Measurements from ENCODE around the gene HGD.
"Not testable (repeated sequence)": the region's sequence is repeated elsewhere in the genome, so short reads cannot be mapped to it uniquely, and the experiment has no call there.

The HGD gene, protein sequence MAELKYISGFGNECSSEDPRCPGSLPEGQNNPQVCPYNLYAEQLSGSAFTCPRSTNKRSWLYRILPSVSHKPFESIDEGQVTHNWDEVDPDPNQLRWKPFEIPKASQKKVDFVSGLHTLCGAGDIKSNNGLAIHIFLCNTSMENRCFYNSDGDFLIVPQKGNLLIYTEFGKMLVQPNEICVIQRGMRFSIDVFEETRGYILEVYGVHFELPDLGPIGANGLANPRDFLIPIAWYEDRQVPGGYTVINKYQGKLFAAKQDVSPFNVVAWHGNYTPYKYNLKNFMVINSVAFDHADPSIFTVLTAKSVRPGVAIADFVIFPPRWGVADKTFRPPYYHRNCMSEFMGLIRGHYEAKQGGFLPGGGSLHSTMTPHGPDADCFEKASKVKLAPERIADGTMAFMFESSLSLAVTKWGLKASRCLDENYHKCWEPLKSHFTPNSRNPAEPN

DNA sequence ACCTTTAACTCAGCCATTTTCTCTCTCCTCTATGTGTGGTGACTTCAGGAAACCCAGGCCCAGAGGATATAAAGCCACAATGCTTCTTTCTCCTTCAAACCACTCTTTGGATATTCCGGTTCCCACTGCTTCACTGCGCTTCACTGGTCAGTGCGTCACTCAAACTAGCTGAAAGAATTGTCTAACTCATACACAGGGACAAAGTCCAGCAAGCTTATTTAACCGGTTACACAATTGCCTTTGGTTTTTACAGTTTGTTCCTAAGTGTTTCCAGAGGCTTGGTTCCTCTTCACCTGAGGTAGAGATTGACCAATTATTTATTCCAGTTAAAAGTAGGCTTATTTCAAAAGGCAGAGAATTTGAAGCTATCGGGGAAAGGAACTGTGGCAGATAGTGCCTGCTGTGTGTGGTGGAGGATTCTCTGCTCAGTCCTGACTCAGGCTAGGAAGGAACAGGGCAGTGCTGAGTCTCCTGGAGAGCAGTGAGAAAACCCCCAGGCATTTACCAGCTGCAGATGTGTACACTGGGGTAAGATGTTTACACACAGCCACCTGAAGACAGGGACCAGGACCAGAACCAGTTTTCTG is at the start of gene HGD:
Gene HGD (minus strand): TSS at position 145 of the 587 bp plus-strand sequence. CDS start 128 bp downstream, at position 17.
- POLR2A ChIA-PET, result no interaction called here
- no peak for DNase-seq (ENCODE audit: extremely low spot score)
- CTCF ChIA-PET, result interaction anchor here (1.2 to 1.9 kb wide), 4 partner anchors 14 to 121 kb away, joined by 3 to 5 read pairs (median 4); no protein-coding TSS in a partner anchor
- TF ChIP-seq, protein P1, sequence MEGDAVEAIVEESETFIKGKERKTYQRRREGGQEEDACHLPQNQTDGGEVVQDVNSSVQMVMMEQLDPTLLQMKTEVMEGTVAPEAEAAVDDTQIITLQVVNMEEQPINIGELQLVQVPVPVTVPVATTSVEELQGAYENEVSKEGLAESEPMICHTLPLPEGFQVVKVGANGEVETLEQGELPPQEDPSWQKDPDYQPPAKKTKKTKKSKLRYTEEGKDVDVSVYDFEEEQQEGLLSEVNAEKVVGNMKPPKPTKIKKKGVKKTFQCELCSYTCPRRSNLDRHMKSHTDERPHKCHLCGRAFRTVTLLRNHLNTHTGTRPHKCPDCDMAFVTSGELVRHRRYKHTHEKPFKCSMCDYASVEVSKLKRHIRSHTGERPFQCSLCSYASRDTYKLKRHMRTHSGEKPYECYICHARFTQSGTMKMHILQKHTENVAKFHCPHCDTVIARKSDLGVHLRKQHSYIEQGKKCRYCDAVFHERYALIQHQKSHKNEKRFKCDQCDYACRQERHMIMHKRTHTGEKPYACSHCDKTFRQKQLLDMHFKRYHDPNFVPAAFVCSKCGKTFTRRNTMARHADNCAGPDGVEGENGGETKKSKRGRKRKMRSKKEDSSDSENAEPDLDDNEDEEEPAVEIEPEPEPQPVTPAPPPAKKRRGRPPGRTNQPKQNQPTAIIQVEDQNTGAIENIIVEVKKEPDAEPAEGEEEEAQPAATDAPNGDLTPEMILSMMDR (IDR thresholded peaks at IDR 0.05; ENCODE audit: control extremely low read depth, extremely low read depth, low read depth, missing control alignments), result no peak

- no peak for DNase-seq (ENCODE audit: extremely low spot score)
- CTCF ChIA-PET, result interaction anchor here (0.8 to 4.3 kb wide), 6 partner anchors 10 to 163 kb away, joined by 3 to 17 read pairs (median 3); partner anchors contain the start of genes GTF2E1 and RABL3
- TF ChIP-seq, protein P1 (IDR thresholded peaks at IDR 0.05; ENCODE audit: control extremely low read depth, extremely low read depth, low read depth, missing control alignments), result no peak
- POLR2A ChIA-PET, result no interaction called here
These were observed 48.8 kb upstream of the HGD start for GRCh38 chr3:120730576-120731542.

GRCh38 chr3:120726791-120727190 is 44.8 kb upstream of the HGD start:
- CTCF ChIA-PET, result no interaction called here
- POLR2A ChIA-PET, result no interaction called here
- DNase-seq (ENCODE audit: extremely low spot score), result no peak
- TF ChIP-seq, protein P1 (IDR thresholded peaks at IDR 0.05; ENCODE audit: control extremely low read depth, extremely low read depth, low read depth, missing control alignments), result no peak

DNA sequence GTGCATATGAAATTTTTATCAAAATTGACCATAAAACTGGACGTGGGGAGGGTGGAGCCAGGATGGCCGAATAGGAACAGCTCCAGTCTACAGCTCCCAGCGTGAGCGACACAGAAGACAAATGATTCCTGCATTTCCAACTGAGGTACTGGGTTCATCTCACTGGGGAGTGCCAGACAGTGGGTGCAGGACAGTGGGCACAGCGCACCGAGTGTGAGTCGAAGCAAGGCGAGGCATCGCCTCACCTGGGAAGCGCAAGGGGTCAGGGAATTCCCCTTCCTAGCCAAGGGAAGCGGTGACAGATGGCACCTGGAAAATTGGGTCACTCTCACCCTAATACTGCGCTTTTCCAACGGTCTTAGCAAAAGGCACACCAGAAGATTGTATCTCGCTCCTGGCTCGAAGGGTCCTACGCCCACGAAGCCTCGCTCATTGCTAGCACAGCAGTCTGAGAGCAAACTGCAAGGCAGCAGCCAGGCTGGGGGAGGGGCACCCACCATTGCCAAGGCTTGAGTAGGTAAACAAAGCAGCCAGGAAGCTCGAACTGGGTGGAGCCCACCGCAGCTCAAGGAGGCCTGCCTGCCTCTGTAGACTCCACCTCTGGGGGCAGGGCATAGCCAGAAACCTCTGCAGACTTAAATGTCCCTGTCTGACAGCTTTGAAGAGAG is 37.3 kb upstream of the HGD start:
- CTCF ChIA-PET, result interaction anchor here (2.0 kb wide), 1 partner anchor 76 kb away, joined by 6 read pairs; no protein-coding TSS in a partner anchor
- DNase-seq (ENCODE audit: extremely low spot score); POLR2A ChIA-PET: not testable (repeated sequence)

DNA sequence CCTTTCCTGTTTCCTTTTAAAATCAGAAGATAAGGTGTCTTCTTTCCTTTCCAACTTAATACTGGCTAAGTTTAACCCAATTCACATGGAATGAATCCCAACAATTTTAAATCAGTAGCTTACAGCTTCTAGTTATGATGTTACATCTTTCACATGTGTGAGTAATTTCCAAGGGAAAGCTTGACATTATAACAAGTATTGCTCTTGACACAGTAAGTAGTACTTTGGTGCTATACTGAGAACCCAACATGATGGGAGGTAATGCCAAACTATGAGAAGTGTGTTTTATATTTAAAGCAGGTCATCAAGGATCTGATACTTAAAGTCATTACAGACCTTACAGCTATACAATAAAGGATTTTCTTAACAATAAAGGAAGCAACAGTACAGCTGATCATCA is 31.2 kb upstream of the HGD start:
- POLR2A ChIA-PET, result no interaction called here
- no peak for DNase-seq (ENCODE audit: extremely low spot score)
- TF ChIP-seq, protein P1 (IDR thresholded peaks at IDR 0.05; ENCODE audit: control extremely low read depth, extremely low read depth, low read depth, missing control alignments), result no peak
- CTCF ChIA-PET, result interaction anchor here (1.4 kb wide), 1 partner anchor 71 kb away, joined by 3 read pairs; no protein-coding TSS in a partner anchor

GRCh38 chr3:120710369-120710768 is 28.3 kb upstream of the HGD start:
- CTCF ChIA-PET, result interaction anchor here (0.6 to 1.7 kb wide), 4 partner anchors 8 to 152 kb away, joined by 3 to 6 read pairs (median 4); no protein-coding TSS in a partner anchor
- TF ChIP-seq, protein P1 (IDR thresholded peaks at IDR 0.05; ENCODE audit: control extremely low read depth, extremely low read depth, low read depth, missing control alignments), result no peak
- POLR2A ChIA-PET, result no interaction called here

More at GRCh38 chr3:120710369-120710768, 28.3 kb upstream of the HGD start:
- DNase-seq (ENCODE audit: extremely low spot score), result no peak
